ENCODE results near the gene TWNK. TPM values are rescaled to one million over a fixed set of nuclear protein-coding genes. Genes with fewer than 3 reads are reported as not detected.

Gene TWNK
- total RNA-seq, 1 experiment from 2014 or later, result 13.8 TPM

DNA sequence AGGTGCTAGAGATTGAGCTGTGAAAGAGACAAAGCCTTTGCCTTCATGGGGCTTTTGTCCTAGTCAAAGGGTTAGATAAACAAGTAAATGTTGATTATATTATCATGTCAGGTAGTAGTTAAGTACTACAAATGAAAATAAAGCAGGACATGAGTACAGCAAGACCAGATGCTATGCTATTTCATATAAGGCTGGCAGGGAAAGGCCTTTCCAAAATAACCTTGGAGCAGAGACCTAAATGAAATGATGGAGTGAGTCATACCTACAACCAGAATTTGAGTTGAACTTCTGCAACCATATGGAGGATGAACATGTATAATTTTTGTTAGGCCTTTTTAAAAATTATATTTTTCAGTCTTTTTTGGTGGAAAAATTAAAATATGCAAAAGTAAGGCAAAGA is 41.6 kb upstream of the TWNK start:
- TF ChIP-seq, protein P1, sequence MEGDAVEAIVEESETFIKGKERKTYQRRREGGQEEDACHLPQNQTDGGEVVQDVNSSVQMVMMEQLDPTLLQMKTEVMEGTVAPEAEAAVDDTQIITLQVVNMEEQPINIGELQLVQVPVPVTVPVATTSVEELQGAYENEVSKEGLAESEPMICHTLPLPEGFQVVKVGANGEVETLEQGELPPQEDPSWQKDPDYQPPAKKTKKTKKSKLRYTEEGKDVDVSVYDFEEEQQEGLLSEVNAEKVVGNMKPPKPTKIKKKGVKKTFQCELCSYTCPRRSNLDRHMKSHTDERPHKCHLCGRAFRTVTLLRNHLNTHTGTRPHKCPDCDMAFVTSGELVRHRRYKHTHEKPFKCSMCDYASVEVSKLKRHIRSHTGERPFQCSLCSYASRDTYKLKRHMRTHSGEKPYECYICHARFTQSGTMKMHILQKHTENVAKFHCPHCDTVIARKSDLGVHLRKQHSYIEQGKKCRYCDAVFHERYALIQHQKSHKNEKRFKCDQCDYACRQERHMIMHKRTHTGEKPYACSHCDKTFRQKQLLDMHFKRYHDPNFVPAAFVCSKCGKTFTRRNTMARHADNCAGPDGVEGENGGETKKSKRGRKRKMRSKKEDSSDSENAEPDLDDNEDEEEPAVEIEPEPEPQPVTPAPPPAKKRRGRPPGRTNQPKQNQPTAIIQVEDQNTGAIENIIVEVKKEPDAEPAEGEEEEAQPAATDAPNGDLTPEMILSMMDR (IDR thresholded peaks at IDR 0.05; ENCODE audit: unreplicated experiment), result no peak
- CTCF ChIA-PET, result no interaction called here
- no peak for DNase-seq
- H3K4me3 Mint-ChIP-seq (ENCODE audit: low read depth, unreplicated experiment), result no peak overlapping the region
- H3K27ac Mint-ChIP-seq (ENCODE audit: unreplicated experiment), result no peak overlapping the region
- H3K9me3 Mint-ChIP-seq (ENCODE audit: low read depth, unreplicated experiment), result no peaks in the 10 kb centered on the region
- H3K27me3 Mint-ChIP-seq (ENCODE audit: unreplicated experiment), result no peaks in the 10 kb centered on the region
- intact Hi-C loops (cut with micrococcal nuclease; ENCODE audit: unreplicated experiment), result no loop called here
- H3K4me1 Mint-ChIP-seq (ENCODE audit: low read depth, unreplicated experiment), result no peaks in the 10 kb centered on the region
- no TSS peak for BruUV-seq (replicated peaks)
- H3K36me3 Mint-ChIP-seq (ENCODE audit: insufficient read depth, unreplicated experiment), result peaks cover 17% of the 10 kb centered on the region

DNA sequence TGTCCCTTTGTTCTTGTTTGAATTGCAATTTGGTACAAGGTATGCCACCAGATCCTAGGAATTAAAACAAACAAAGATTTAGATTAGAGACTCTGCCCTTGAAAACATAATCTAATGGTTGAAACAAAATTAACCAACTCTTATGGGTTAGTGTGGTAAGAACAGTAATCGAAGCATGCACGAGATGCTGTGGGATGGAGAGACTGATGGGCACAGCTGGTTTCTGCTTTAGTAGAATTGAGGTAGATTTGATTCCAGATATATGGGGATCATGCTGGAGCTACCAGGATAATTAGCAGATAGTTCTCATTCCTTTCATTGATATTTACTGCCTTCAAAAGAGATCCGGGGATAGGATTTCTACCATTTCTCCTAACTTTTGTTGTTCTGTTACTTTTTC is 38.4 kb upstream of the TWNK start:
- Mint-ChIP-seq H3K36me3 (ENCODE audit: insufficient read depth, unreplicated experiment) (peaks cover 28% of the 10 kb centered on the region), H3K27me3 (ENCODE audit: unreplicated experiment) (no peaks in the 10 kb centered on the region), H3K27ac (ENCODE audit: unreplicated experiment) (no peak overlapping the region), H3K4me1 (ENCODE audit: low read depth, unreplicated experiment) (no peaks in the 10 kb centered on the region), H3K9me3 (ENCODE audit: low read depth, unreplicated experiment) (no peaks in the 10 kb centered on the region), H3K4me3 (ENCODE audit: low read depth, unreplicated experiment) (no peak overlapping the region)
- intact Hi-C loops (cut with micrococcal nuclease; ENCODE audit: unreplicated experiment), result no loop called here
- BruUV-seq (replicated peaks), result no TSS peak
- DNase-seq, result no peak
- CTCF ChIA-PET, result no interaction called here
- TF ChIP-seq, protein P1 (IDR thresholded peaks at IDR 0.05; ENCODE audit: unreplicated experiment), result no peak

DNA sequence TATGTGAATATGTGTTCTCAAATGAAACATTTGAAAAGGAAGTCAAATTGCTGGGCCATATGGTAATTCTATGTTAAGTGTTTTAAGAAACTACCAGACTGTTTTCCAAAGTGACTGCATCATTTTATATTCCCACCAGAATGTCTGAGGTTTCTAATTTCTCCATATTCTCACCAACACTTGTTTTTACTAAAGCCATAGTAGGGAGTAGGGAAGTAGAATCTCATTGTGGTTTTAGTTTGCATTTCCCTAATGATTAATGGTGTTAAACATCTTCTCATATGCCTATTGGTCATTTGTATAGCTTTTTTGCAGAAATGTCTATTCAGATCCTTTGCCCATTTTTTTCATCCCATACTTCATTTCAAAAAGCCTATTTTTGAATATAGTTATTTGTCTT is 27.1 kb upstream of the TWNK start:
- BruUV-seq (replicated peaks), result no TSS peak
- Mint-ChIP-seq H3K27me3 (ENCODE audit: unreplicated experiment) (no peaks in the 10 kb centered on the region), H3K4me1 (ENCODE audit: low read depth, unreplicated experiment) (no peaks in the 10 kb centered on the region), H3K27ac (ENCODE audit: unreplicated experiment) (no peak overlapping the region), H3K36me3 (ENCODE audit: insufficient read depth, unreplicated experiment) (peaks cover 7% of the 10 kb centered on the region), H3K4me3 (ENCODE audit: low read depth, unreplicated experiment) (no peak overlapping the region), H3K9me3 (ENCODE audit: low read depth, unreplicated experiment) (no peaks in the 10 kb centered on the region)
- TF ChIP-seq, protein P1 (IDR thresholded peaks at IDR 0.05; ENCODE audit: unreplicated experiment), result no peak
- DNase-seq, result no peak
- CTCF ChIA-PET, result no interaction called here
- intact Hi-C loops (cut with micrococcal nuclease; ENCODE audit: unreplicated experiment), result no loop called here

DNA sequence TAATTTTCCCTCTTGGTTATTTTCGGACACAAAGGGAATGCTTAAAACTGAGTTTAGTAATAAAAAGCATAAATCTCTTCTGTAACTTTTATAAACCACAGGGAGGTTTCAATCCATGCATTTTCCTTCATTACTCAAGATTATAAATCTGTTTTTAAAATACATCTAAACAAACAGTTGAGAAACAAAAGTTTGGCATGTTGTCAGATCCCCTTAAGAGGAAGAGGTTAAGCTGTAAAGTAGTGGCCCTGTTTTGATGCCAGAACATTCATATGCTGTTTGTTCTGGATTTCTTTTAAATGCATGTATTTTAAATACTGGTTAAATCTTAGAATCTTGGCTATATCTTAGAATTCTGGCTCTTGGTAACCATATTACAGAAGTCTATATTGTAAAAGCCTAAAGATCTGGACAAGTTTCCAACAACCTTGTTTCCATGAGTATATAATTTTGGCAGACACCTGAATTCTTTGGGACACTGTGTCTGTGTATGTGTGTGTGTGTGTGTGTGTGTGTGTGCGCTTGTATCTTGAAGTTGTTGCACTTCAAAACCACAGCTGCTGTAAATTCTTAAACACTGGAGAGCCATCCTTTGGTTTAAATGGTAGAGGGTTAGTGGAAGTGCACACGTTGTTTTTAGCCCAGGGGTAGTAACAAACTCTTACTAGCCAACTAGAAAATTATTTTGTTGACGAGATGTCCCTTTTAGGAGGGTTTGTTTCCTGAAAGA is 24.8 kb upstream of the TWNK start:
- intact Hi-C loops (cut with micrococcal nuclease; ENCODE audit: unreplicated experiment), result no loop called here
- DNase-seq, result no peak
- BruUV-seq (replicated peaks), result no TSS peak
- no peaks in the 10 kb centered on the region for H3K27me3 Mint-ChIP-seq (ENCODE audit: unreplicated experiment)
- H3K9me3 Mint-ChIP-seq (ENCODE audit: low read depth, unreplicated experiment), result no peaks in the 10 kb centered on the region
- no peaks in the 10 kb centered on the region for H3K4me1 Mint-ChIP-seq (ENCODE audit: low read depth, unreplicated experiment)
- CTCF ChIA-PET, result no interaction called here
- peaks cover 7% of the 10 kb centered on the region for H3K36me3 Mint-ChIP-seq (ENCODE audit: insufficient read depth, unreplicated experiment)
- no peak overlapping the region for H3K27ac Mint-ChIP-seq (ENCODE audit: unreplicated experiment)
- TF ChIP-seq, protein P1 (IDR thresholded peaks at IDR 0.05; ENCODE audit: unreplicated experiment), result no peak
- H3K4me3 Mint-ChIP-seq (ENCODE audit: low read depth, unreplicated experiment), result no peak overlapping the region
